Progenitor cell of endocrine pancreas (in vitro differentiated cells): ENCODE data around the gene DHRS9. TPM values are rescaled to one million over a fixed set of nuclear protein-coding genes. Genes with fewer than 3 reads are reported as not detected.

Experiments used
- DNase-seq: peaks from one replicate; pipeline ENCODE4 v3.0.0; 2021; ENCODE audit warnings: low spot score; ENCODE audit not compliant: unreplicated experiment
- H3K27ac Mint-ChIP-seq: 2 replicates; pipeline ENCODE4 v1.8.0; 2021; ENCODE audit warnings: mild to moderate bottlenecking, moderate library complexity, mixed read lengths
- H3K27me3 Mint-ChIP-seq: 2 replicates; pipeline ENCODE4 v1.8.0; 2021; ENCODE audit warnings: mixed read lengths
- H3K36me3 Mint-ChIP-seq: 2 replicates; pipeline ENCODE4 v1.8.0; 2022; ENCODE audit warnings: mixed read lengths; ENCODE audit not compliant: insufficient read depth
- H3K4me1 Mint-ChIP-seq: 2 replicates; pipeline ENCODE4 v1.8.0; 2021; ENCODE audit warnings: low read depth, mixed read lengths
- H3K4me3 Mint-ChIP-seq: 2 replicates; pipeline ENCODE4 v1.8.0; 2021; ENCODE audit warnings: low read depth, mild to moderate bottlenecking, moderate library complexity, mixed read lengths
- H3K9me3 Mint-ChIP-seq: 2 replicates; pipeline ENCODE4 v1.8.0; 2021; ENCODE audit warnings: low read depth, mixed read lengths
- CTCF ChIP-seq: fragments of 200-600 bp; sonication (generic); IDR thresholded peaks from one replicate; pipeline ENCODE4 v1.5.0; 2021; ENCODE audit warnings: antibody characterized with exemption, mild to moderate bottlenecking; ENCODE audit not compliant: unreplicated experiment
- total RNA-seq: library from RNA; stranded (reverse); gene quantifications from 2 replicates; pipeline ENCODE4 v1.2.1, GENCODE V29; 2021

The DHRS9 gene
- total RNA-seq, 1 donor from 2014 or later, result not detected

GRCh38 chr2:169065864-169066517 lies 3.4 kb upstream of the DHRS9 start:
- H3K4me3 Mint-ChIP-seq, result no peak overlapping the region
- DNase-seq, result no peak
- TF ChIP-seq CTCF, result no peak
- no peaks in the 10 kb centered on the region for H3K9me3 Mint-ChIP-seq
- peaks cover 2% of the 10 kb centered on the region for H3K27me3 Mint-ChIP-seq
- H3K4me1 Mint-ChIP-seq, result no peaks in the 10 kb centered on the region
- no peaks in the 10 kb centered on the region for H3K36me3 Mint-ChIP-seq
- no peak overlapping the region for H3K27ac Mint-ChIP-seq

GRCh38 chr2:169066897-169067296 lies 2.5 kb upstream of the DHRS9 start:
- H3K27ac Mint-ChIP-seq, result no peak overlapping the region
- H3K9me3 Mint-ChIP-seq, result no peaks in the 10 kb centered on the region
- H3K4me3 Mint-ChIP-seq, result no peak overlapping the region
- peaks cover 2% of the 10 kb centered on the region for H3K27me3 Mint-ChIP-seq
- TF ChIP-seq CTCF, result no peak
- H3K36me3 Mint-ChIP-seq, result no peaks in the 10 kb centered on the region
- DNase-seq, result no peak
- no peaks in the 10 kb centered on the region for H3K4me1 Mint-ChIP-seq

- Mint-ChIP-seq H3K27ac (no peak overlapping the region), H3K4me3 (no peak overlapping the region), H3K4me1 (no peaks in the 10 kb centered on the region), H3K27me3 (peaks cover 2% of the 10 kb centered on the region), H3K9me3 (no peaks in the 10 kb centered on the region), H3K36me3 (no peaks in the 10 kb centered on the region)
- DNase-seq, result no peak
- TF ChIP-seq CTCF, result no peak
Measured at GRCh38 chr2:169069833-169070232, 470 bp downstream of the DHRS9 start.

- Mint-ChIP-seq H3K27ac (no peak overlapping the region), H3K4me1 (no peaks in the 10 kb centered on the region), H3K4me3 (no peak overlapping the region), H3K9me3 (no peaks in the 10 kb centered on the region), H3K27me3 (peaks cover 2% of the 10 kb centered on the region), H3K36me3 (no peaks in the 10 kb centered on the region)
- TF ChIP-seq CTCF, result no peak
- DNase-seq, result no peak
Measured at GRCh38 chr2:169071455-169071854, 2.1 kb downstream of the DHRS9 start.

- TF ChIP-seq CTCF, result no peak
- H3K36me3 Mint-ChIP-seq, result no peaks in the 10 kb centered on the region
- DNase-seq, result no peak
- H3K4me1 Mint-ChIP-seq, result no peaks in the 10 kb centered on the region
- no peak overlapping the region for H3K27ac Mint-ChIP-seq
- peaks cover 2% of the 10 kb centered on the region for H3K27me3 Mint-ChIP-seq
- no peaks in the 10 kb centered on the region for H3K9me3 Mint-ChIP-seq
- no peak overlapping the region for H3K4me3 Mint-ChIP-seq
Measured at GRCh38 chr2:169072163-169072925, 3.0 kb downstream of the DHRS9 start.
